ENCODE results near the gene ADORA1. TPM values are rescaled to one million over a fixed set of nuclear protein-coding genes. Genes with fewer than 3 reads are reported as not detected.

ADORA1 gene
- total and polyA plus RNA-seq, 10 of the 15 experiments (the other 5 are each of a cell fraction or from before 2014, with no cell fraction given): not detected

DNA sequence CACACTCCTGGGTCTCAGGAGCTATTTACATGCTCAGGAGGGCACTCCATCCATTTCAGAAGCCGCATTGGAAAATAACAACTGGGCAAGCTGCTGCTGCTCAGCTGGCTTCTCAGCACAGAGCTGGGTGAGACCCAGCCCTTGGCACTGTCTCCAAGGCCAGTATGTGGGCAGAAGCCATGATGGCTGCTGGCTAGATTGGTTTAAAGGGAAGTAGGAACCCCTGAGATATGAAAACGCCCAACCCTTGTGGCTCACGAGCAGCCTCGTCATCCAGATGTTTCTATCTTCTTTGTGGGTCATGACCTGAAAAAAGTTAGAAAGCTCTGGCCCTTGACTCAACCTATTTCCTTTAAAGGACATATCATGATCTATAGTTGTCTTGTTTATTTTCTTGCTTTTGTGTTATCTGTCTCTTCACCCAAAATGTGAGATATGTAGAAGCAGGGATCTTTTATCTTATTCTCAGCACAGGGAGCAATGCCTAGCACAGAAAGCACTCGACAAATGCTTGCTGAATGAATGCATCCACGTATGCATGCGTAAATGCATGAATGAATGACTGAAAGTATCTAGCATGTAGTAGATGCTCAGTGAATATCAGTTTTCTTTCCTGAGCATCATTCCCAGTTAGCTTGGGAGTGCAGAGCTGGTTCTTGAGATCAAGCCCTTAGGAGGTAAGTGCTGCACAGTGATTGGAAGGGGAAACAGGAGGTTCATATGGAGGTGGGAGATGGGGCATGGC lies 36.5 kb downstream of the ADORA1 start:
- ChIA-PET CTCF (interaction anchor here (1.3 to 8.0 kb wide), 5 partner anchors 8 to 125 kb away, joined by 5 to 114 read pairs (median 15); no protein-coding TSS in a partner anchor), SMC1A (ENCODE audit: uncharacterized antibody, unreplicated experiment) (interaction anchor here (0.5 to 0.6 kb wide), 2 partner anchors 61 to 220 kb away, joined by 3 read pairs; no protein-coding TSS in a partner anchor), RAD21 (ENCODE audit: unreplicated experiment) (interaction anchor here (1.3 kb wide), 1 partner anchor 51 kb away, joined by 3 read pairs; no protein-coding TSS in a partner anchor), POLR2A (no interaction called here)
- ATAC-seq: no peak
- H3K9me3 ChIP-seq (replicated peaks; ENCODE audit: control insufficient read depth, insufficient read depth, low read length): no peaks in the 10 kb centered on the region
- no peak overlapping the region for H3K27ac ChIP-seq (ENCODE audit: control insufficient read depth, insufficient read depth)
- intact Hi-C loops (cut with micrococcal nuclease; ENCODE audit: unreplicated experiment): no loop called here
- no peaks in the 10 kb centered on the region for H3K79me2 ChIP-seq (ENCODE audit: control insufficient read depth, insufficient read depth, low read length)
- no peaks in the 10 kb centered on the region for H3K36me3 ChIP-seq (ENCODE audit: control insufficient read depth in 2 of 2, insufficient read depth in 2 of 2, low read length in 1 of 2)
- no peaks in the 10 kb centered on the region for H4K20me1 ChIP-seq (ENCODE audit: control insufficient read depth, insufficient read depth)
- no TSS peak for BruUV-seq (replicated peaks)
- WGBS (ENCODE audit: insufficient coverage, insufficient replicate concordance, low lambda C conversion rate, missing lambda C conversion rate): 7% methylated on average over 7 of the region's 7 CpGs
- H3K4me1 ChIP-seq (ENCODE audit: control insufficient read depth, insufficient read depth, low read length): no peaks in the 10 kb centered on the region
- no peak overlapping the region for H3K4me3 ChIP-seq
- in situ Hi-C loops (cut with MboI): no loop called here
- H3K4me2 ChIP-seq (ENCODE audit: control insufficient read depth, insufficient read depth): no peak overlapping the region
- DNase-seq (ENCODE audit: low read depth, low spot score): no peak
- H3K9ac ChIP-seq (ENCODE audit: control insufficient read depth, insufficient read depth, low read length): no peak overlapping the region
- H2AFZ ChIP-seq (ENCODE audit: control insufficient read depth, low read depth, low read length): no peak overlapping the region
- no peak for FAIRE-seq
- H3K27me3 ChIP-seq (replicated peaks in 1 of 2; ENCODE audit: control insufficient read depth in 2 of 2, insufficient read depth in 2 of 2, low read length in 1 of 2): peaks cover 0 to 8% of the 10 kb centered on the region in 2 experiments; a peak in 3 of 4 replicates
- TF ChIP-seq YY1 (IDR thresholded peaks at IDR 0.05; ENCODE audit: low read depth, low read length) (no peak), ATF7 (IDR thresholded peaks at IDR 0.05; ENCODE audit: low read depth) (no peak), NFYA (IDR thresholded peaks at IDR 0.05; ENCODE audit: borderline replicate concordance, low read depth, low read length) (no peak), POLR2AphosphoS2 (IDR thresholded peaks at IDR 0.05; ENCODE audit: low read depth, low read length) (no peak), STAT1 (conservative IDR thresholded peaks at IDR 0.05) (no peak), BCL11A (IDR thresholded peaks at IDR 0.05; ENCODE audit: low read depth, low read length) (no peak), RCOR1 (conservative IDR thresholded peaks at IDR 0.05; ENCODE audit: low read depth, low read length) (no peak), SUPT20H (IDR thresholded peaks at IDR 0.05; ENCODE audit: borderline replicate concordance, control insufficient read depth, low read depth, low read length) (no peak), BHLHE40 (IDR thresholded peaks at IDR 0.05; ENCODE audit: borderline replicate concordance in 1 of 2, low read depth in 2 of 2, low read length in 1 of 2) (no peak), SUZ12 (IDR thresholded peaks at IDR 0.05; ENCODE audit: unreplicated experiment) (no peak), EGR1 (IDR thresholded peaks at IDR 0.05; ENCODE audit: borderline replicate concordance in 1 of 2, low read depth in 2 of 2, low read length in 2 of 2) (no peak), NR2F1 (conservative IDR thresholded peaks at IDR 0.05) (no peak), CBFB (IDR thresholded peaks at IDR 0.05; ENCODE audit: low read depth) (no peak), WRNIP1 (IDR thresholded peaks at IDR 0.05; ENCODE audit: borderline replicate concordance, low read depth, low read length) (no peak)
- TF ChIP-seq, protein P1, sequence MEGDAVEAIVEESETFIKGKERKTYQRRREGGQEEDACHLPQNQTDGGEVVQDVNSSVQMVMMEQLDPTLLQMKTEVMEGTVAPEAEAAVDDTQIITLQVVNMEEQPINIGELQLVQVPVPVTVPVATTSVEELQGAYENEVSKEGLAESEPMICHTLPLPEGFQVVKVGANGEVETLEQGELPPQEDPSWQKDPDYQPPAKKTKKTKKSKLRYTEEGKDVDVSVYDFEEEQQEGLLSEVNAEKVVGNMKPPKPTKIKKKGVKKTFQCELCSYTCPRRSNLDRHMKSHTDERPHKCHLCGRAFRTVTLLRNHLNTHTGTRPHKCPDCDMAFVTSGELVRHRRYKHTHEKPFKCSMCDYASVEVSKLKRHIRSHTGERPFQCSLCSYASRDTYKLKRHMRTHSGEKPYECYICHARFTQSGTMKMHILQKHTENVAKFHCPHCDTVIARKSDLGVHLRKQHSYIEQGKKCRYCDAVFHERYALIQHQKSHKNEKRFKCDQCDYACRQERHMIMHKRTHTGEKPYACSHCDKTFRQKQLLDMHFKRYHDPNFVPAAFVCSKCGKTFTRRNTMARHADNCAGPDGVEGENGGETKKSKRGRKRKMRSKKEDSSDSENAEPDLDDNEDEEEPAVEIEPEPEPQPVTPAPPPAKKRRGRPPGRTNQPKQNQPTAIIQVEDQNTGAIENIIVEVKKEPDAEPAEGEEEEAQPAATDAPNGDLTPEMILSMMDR (IDR thresholded peaks at IDR 0.05 in 2 of 3, conservative IDR thresholded peaks at IDR 0.05 in 1 of 3; ENCODE audit: control insufficient read depth in 2 of 3, extremely low read depth in 1 of 3, insufficient read depth in 1 of 3, low read depth in 3 of 3, low read length in 3 of 3): no peak
- TF ChIP-seq, protein P2, sequence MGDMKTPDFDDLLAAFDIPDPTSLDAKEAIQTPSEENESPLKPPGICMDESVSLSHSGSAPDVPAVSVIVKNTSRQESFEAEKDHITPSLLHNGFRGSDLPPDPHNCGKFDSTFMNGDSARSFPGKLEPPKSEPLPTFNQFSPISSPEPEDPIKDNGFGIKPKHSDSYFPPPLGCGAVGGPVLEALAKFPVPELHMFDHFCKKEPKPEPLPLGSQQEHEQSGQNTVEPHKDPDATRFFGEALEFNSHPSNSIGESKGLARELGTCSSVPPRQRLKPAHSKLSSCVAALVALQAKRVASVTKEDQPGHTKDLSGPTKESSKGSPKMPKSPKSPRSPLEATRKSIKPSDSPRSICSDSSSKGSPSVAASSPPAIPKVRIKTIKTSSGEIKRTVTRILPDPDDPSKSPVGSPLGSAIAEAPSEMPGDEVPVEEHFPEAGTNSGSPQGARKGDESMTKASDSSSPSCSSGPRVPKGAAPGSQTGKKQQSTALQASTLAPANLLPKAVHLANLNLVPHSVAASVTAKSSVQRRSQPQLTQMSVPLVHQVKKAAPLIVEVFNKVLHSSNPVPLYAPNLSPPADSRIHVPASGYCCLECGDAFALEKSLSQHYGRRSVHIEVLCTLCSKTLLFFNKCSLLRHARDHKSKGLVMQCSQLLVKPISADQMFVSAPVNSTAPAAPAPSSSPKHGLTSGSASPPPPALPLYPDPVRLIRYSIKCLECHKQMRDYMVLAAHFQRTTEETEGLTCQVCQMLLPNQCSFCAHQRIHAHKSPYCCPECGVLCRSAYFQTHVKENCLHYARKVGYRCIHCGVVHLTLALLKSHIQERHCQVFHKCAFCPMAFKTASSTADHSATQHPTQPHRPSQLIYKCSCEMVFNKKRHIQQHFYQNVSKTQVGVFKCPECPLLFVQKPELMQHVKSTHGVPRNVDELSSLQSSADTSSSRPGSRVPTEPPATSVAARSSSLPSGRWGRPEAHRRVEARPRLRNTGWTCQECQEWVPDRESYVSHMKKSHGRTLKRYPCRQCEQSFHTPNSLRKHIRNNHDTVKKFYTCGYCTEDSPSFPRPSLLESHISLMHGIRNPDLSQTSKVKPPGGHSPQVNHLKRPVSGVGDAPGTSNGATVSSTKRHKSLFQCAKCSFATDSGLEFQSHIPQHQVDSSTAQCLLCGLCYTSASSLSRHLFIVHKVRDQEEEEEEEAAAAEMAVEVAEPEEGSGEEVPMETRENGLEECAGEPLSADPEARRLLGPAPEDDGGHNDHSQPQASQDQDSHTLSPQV (IDR thresholded peaks at IDR 0.05): no peak
- TF ChIP-seq, protein P3, sequence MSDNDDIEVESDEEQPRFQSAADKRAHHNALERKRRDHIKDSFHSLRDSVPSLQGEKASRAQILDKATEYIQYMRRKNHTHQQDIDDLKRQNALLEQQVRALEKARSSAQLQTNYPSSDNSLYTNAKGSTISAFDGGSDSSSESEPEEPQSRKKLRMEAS (IDR thresholded peaks at IDR 0.05; ENCODE audit: low read depth, low read length): no peak

All from GM12878 (cell line).